ENCODE data around the gene MYH7.
A peak's percentile ranks its signal among the peaks of the same experiment; 100 is the strongest.
"Not testable (repeated sequence)": the region's sequence is repeated elsewhere in the genome, so short reads cannot be mapped to it uniquely, and the experiment has no call there.

The MYH7 gene

DNA sequence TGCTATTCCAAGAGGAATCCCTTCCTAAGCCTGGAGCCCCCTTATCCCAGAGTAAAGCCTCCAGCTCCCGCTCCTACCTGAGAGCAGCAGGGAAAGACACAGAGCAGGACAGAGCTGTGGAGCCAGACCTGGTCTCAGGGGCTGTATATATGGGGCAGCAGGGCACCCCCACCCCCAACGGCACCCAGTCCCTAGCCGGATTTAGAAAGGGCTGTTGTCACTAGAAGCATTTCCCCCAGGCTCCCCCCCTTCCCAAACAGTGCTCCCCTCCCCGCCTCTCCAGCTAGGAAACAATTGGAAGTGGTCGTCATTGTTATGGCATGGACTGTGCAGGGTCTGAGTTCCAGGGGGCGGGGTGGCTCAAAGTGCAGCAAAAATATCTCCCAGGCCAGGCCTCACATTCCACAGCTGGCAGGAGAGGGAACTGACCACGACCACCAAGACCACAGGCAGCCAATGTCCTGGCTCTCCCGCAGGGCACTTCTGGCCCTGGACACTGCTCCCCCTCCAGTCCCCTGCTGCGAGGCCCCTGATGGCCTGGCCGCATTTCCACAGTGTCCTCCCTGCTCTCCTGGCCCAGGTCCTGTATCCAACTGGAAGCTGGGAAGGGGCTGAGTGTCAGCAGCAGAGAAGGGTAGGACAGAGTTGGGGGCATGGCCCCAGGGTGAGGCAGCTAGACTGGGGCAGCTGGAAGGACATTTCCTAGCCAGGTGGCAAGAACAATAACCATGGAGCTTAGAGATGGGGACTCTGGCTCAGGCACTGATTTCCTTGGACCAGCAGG lies at the start of gene MYH7:
Gene MYH7, minus strand, starts transcription at position 118 of the 784 bp plus-strand sequence. CDS start 1,928 bp downstream, outside the sequence.
- no peak for DNase-seq

DNA sequence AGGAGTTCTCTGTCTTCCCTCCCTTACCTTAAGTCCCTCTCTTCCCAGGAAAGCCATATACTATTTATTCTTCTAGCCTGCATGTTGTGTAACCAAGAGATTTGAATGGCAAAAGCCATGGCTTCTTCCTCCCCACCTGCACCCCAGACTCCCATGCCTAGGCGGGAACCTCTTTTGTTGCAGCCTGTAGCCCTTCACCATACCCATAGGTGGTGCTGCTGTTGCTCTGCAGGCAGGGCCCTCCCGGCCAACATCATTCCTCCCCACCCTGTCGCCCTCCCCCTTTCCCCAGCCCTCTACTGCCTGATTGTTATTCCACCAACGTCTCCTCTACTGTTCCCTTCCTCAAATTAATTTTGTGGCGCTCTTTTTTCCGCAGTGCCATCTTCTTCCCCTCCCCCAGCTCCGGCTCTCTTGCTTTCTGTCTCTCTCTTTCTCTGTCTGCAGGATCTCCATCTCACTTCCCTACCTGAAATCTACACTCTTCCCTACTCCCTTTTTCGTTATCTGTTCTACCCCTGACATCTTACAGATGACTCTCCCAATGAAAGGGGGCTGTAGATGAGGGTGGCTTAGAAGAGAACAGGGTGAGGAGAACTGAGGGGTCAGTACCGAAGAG lies 47.9 kb upstream of the MYH7 start:
- no peak for DNase-seq

- DNase-seq, result no peak
Observed at GRCh38 chr14:23482823-23483148, 47.3 kb upstream of the MYH7 start.

DNA sequence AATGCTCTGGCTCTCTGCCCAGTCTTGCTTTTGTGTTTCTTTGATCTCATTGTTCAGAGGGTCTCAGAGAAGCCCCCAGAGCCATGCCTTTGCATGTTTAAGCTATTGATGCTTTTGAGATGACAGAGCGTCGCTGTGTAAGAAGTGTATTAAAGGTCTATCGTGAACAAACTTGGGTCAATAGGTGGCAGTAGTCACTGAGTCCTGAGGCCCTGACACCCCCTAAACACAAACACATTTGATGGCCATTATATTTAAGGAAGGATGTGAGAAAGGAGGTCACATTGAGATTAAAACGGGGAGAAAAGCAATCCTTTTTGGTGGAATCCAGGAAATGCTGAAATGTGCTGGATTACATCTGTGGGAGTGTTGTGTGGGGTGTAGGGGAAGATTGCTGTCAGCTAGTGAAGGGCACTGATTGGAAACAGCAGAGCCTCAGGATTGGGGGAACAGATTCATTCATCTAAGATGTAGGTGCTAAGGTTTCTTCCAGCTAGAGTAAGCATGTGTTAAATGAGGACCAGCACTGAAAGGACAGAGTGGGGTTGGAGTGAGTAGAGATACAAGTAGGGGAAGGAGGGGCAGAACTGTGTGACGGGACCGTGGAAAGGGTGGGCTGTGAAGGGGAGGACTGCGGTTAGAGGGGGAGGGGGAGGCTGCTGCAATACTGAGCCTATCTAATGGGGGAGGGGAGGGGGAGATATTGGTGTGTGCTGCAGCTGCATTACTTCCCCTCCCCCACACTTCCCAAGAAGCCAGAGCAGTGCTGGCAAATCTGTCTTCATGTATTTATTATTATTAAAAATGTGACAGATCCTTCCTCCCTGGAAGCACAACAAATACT lies 46.7 kb upstream of the MYH7 start:
- no peak for DNase-seq

DNA sequence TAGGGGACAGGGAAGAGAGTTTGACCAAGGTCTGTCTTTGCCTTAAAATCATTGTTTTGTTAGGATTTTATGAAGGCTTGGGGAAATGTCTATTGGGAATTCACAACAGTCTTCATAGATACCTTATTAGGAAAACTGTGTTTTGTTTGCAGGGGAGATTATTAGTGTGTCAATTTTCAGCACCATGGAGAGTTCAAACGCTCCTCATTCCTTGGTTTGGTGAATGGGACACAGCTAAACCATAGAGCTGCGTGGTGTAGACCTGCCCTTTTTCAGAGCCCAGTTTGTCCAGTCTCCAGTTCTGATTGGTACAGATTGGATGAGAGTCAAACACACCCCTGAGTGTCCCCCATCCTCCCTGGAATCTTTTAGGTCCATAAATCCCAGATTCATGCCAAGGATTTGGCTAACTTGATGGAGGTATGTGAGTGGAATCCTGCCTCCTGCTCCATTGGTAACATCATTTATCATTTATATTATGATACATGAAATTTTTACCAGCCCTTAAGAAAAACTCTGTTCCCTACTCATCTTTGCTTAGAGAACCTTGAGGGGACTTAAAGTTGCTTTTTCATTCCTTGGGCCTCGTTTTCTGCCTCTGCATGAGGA lies 46.0 kb upstream of the MYH7 start:
- DNase-seq, result no peak

- DNase-seq, result peak; percentile 57 to 73
Observed at GRCh38 chr14:23478109-23478759, 42.8 kb upstream of the MYH7 start.

DNA sequence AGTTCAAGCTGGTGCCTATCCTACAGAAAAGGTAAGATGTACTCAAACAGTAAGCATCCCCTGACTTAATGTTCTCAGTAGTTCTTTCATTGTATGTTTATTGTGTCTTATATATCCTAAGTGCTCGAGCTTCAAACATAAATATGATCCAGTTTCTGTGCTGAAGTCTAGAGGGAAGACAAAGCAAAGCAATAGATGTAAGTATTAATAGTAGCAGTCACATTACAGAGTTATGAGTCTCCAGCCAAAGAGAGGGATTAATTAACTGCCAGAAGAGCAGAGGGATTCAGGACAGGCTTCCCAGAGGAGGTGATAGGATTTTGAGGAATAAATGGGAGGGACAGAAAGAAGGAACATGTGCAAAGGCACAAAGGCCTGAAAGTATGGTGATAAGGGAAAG lies 35.5 kb upstream of the MYH7 start:
- DNase-seq, result no peak

DNA sequence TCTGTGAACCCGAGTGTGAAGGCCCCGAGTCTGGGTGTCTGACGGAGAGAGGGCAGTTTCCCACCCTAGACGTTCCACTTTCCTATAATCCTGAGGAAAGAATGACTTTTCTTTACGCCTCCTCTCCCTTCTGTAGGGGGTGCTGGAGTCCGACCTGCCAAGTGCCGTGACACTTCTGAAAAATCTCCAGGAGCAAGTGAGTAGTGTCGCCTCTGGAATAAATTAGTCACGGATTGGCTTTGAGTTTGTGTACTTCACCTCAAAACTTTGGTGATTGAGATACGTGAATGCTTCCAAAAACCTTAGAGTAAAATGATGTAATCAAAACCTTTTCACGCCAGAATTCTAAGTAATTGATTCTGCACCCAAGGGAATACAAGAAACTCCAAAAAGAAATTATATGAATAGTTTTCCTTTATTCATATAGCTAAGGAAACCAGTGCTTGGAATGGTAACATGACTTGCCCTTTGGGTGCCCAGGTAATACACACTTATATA lies 34.5 kb upstream of the MYH7 start:
- peak; percentile 41 to 49 for DNase-seq

- DNase-seq, result peak; percentile 88
Observed at GRCh38 chr14:23469127-23469905, 33.9 kb upstream of the MYH7 start, which contains the start of gene NGDN. TSS of gene NGDN (plus strand) at chr14:23469703. CDS start at chr14:23469716, 13 bp downstream.

DNA sequence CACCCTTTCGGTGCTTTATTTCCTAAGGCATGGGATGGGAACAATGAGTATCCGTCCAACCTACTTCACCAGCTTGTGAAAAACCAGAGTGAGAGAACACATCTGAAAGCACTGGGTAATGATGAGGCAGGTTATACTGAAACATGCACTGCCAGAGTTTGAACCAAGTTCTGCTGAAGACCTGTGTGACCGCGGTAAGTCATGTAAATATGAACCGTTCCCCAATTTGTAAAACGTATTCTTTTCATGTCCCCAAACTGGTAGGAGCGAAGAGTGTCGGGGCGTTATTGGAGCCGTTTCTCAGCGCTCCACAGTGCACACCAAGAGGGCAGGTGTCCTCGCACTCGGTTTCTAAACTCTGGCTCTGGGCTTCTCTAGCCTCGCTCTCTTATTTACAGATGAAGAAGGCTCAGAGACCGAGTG lies 33.3 kb upstream of the MYH7 start:
- no peak for DNase-seq

DNA sequence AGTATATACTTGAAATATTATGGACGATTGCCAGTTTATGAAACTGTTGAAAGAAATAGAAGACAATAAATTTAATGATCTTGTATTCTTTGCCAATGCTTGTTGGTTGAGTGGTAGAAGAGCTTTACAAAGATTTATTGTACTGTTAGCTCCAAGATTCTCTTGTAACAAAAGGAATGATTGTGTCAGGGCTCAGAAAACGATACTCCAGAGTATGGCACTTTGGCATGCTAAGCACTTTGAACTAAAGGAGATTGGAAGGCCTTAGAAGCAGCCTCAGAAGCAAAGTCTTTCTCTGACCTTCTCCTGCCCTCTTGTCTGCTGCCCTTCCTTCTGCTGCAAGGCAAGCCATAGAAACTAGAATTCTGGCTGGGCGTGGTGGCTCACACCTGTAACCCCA lies 29.8 kb upstream of the MYH7 start:
- DNase-seq, result no peak

DNA sequence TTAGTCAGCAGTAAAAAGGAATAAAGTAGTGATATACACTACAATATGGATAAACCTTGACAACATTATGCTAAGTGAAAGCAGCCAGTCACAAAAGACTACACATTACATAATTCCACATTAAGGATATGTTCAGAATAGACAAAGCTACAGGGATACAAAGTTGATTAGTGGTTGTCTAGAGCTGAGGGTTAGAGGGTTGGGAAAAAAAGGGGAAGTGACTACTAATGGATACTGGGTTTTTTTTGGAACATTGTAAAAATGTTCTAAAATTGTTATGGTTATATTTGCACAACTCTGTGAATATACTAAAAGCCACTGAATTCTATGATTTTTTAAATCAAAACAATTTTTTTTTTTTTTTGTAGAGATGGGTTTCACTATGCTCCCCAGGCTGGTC lies 29.2 kb upstream of the MYH7 start:
- DNase-seq, result no peak

- DNase-seq, result no peak
Observed at GRCh38 chr14:23460960-23461359, 25.5 kb upstream of the MYH7 start.

DNA sequence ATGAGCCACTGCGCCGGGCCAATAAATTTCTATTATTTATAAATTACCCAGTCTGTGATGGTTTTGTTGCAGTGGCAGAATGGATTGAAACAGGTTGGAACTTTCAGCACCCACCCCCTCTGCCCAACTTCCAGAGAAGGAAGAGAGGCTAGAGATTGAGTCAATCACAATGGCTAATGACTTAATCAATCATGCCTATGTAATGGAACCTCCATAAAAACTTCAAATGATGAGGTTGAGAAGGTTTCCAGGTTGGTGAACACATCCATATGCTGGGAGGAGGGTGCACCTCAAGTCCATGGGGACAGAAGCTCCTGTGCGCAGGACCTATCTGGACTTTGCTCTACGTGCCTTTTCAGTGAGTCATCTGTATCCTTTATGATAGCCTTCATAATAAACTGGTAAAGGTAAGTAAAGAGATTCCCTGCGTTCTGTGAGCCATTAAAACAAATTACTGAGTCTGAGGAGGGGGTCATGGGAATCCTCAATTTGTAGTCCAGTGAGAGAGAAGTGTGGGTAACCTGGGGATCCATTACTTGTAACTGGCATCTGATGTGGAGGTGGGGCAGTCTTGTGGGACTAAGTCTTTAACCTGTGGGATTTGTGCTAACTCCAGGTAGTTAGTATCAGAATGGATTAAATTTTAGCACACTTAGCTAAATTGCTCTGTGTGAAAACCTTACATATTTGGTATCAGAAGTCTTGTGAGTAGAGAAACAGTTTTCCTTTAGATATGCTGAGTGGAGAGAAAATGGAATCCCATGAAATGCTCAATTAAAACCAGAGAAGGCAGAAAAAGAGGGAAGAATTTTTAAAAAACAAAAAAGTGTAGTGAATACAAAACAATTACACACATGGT lies 22.4 kb upstream of the MYH7 start:
- no peak for DNase-seq

DNA sequence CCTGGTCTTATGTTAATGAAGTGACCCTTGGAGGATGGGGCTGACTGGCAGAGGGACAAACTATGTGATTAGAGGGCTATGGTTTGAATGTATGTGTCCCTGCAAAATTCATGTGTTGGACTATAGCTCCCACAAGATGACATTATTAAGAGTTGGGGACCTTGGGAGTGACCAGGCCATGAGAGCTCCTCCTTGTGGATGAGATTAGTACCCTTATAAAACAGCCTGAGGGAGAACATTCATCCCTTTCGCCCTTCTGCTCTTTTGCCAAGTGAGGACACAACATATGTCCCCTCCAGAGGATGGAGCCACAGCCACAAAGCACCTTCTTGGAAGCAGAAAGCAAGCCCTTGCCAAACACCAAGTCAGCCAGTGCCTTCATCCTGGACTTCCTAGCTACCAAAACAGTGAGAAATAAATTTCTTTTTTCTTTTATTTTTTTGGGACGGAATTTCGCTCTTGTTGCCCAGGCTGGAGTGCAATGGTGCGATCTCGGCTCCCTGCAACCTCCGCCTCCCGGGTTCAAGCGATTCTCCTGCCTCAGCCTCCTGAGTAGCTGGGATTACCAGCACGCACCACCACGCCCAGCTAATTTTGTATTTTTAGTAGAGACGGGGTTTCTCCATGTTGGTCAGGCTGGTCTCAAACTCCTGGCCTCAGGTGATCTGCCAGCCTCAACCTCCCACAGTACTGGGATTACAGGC lies 21.6 kb upstream of the MYH7 start:
- not testable (repeated sequence) for DNase-seq

GRCh38 chr14:23454445-23454856 lies 19.0 kb upstream of the MYH7 start:
- DNase-seq, result no peak

DNA sequence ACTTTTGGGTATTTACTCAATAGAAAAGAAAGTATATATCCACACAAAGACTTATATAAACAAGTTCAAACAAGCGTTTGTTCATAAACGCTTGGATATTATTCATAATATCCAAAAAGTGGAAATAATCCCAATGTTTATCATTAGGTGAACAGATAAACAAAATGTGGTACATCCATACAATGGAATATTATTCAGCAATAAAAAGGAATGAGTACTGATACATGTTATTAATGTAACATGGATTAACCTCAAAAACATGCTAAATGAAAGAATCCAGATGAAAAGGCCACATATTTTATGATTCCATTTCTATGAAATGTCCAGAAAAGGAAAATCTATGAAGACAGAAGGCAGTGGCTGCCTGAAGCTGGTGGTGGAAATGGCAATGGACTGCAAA lies 16.8 kb upstream of the MYH7 start:
- no peak for DNase-seq

GRCh38 chr14:23450379-23450778 lies 14.9 kb upstream of the MYH7 start:
- DNase-seq, result no peak

GRCh38 chr14:23449314-23449713 lies 13.9 kb upstream of the MYH7 start:
- no peak for DNase-seq
